OCI-LY1 (cell line): ENCODE measurements around the gene CNPY4.

ENCODE experiments used
- EZH2 ChIP-seq: fragments of 200-600 bp; sonication (generic), shearing (Covaris generic); IDR thresholded peaks from 2 replicates; pipeline ENCODE4 v1.8.0; 2017; ENCODE audit warnings: borderline replicate concordance, mixed run types, mild to moderate bottlenecking, antibody characterized with exemption, low read length, moderate library complexity, mixed read lengths
- TF ChIP-seq, protein P1 (sequence below): fragments of 200-600 bp; sonication (generic), shearing (Covaris generic); IDR thresholded peaks from 2 replicates; pipeline ENCODE4 v1.5.1; 2017; ENCODE audit warnings: mild to moderate bottlenecking, antibody characterized with exemption, low read length, moderate library complexity, mixed read lengths

DNA sequence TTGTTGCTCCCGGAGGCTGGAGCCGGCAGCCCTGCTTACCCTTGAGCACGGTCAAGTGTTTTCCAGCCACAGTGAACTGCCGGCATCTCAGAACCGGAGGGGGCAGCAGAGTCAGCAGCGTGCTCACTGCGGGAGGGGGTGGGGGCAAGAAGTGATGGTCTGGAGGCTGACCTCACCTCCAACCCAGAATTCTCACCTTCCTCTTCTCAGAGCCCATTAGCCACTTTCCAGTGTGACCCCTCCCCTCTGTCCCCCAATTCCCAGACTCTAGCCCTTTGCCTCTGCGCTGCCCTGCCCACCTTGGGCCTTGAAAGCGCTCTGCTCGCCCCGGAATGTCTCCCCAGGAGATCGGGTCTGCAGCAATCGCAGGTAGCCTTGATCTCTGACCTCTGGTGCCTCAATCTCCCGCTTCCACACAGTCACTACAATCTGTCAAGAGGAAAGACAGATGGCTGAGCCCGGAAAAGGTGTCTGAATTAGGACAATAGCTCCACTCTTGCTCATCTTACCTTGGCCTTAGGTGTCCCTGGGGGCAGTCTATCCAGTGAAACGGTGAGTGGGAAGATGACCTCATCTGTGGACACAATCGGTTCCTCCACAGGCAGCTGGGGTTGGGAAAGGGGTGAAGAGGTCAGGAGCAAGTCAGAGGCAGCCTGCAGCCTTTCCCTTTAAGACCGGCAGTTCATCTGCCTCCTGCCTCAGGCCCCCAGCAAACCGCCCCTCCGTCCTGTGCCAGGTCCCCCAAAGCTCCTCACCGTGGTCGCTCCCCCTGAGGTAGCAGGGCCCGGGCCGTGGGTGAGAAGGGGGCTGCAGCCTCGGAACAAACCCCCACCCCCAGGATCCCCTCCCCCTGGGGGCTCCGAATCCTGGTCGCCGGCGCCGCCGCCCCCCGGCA lies 38.1 kb downstream of the CNPY4 start:
- no peak for TF ChIP-seq EZH2
- TF ChIP-seq, protein P1, sequence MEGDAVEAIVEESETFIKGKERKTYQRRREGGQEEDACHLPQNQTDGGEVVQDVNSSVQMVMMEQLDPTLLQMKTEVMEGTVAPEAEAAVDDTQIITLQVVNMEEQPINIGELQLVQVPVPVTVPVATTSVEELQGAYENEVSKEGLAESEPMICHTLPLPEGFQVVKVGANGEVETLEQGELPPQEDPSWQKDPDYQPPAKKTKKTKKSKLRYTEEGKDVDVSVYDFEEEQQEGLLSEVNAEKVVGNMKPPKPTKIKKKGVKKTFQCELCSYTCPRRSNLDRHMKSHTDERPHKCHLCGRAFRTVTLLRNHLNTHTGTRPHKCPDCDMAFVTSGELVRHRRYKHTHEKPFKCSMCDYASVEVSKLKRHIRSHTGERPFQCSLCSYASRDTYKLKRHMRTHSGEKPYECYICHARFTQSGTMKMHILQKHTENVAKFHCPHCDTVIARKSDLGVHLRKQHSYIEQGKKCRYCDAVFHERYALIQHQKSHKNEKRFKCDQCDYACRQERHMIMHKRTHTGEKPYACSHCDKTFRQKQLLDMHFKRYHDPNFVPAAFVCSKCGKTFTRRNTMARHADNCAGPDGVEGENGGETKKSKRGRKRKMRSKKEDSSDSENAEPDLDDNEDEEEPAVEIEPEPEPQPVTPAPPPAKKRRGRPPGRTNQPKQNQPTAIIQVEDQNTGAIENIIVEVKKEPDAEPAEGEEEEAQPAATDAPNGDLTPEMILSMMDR, result peak; percentile 66
